Prostate gland (tissue), 2 donors: Measurements from ENCODE around the gene RER1.

Source experiments
- CTCF ChIP-seq, 4 experiments: fragments of 200-600 bp in 2 of 4; fragments of 450-650 bp in 2 of 4; sonication (generic) in 2 of 4; IDR thresholded peaks; 1 replicate in 3 of 4; 2 replicates in 1 of 4; pipeline ENCODE4 v1.5.1; 2016 to 2019; ENCODE audit warnings: antibody characterized with exemption in 4 of 4, mild to moderate bottlenecking in 2 of 4, moderate library complexity in 2 of 4
- POLR2AphosphoS5 ChIP-seq: sonication (generic); formaldehyde crosslinking; IDR thresholded peaks from one replicate; pipeline ENCODE4 v1.6.1; 2017; ENCODE audit warnings: antibody characterized with exemption

- no peak for TF ChIP-seq CTCF (IDR thresholded peaks at IDR 0.05)
- TF ChIP-seq POLR2AphosphoS5 = no peak
These were observed 35.4 kb downstream of the RER1 start for GRCh38 chr1:2427051-2427450.
